Subcutaneous adipose tissue (tissue), 4 donors: ENCODE data around the gene INPP4B. TPM values are rescaled to one million over a fixed set of nuclear protein-coding genes. Genes with fewer than 3 reads are reported as not detected.

ENCODE experiments used
- CTCF ChIP-seq: fragments of 450-650 bp; IDR thresholded peaks from one replicate; pipeline ENCODE4 v1.5.1; 2016; ENCODE audit warnings: low read depth, mild to moderate bottlenecking, control low read depth, antibody characterized with exemption, moderate library complexity
- total RNA-seq, 4 donors: library from RNA; depleted of rRNA; stranded (reverse); fragments of >200 nt; gene quantifications; one replicate each; pipeline ENCODE4 v1.1.0, GENCODE V29; 2016

INPP4B gene
- total RNA-seq = 10 to 100 TPM; 14.3 to 28.1 (median 24.6) TPM

- no peak for TF ChIP-seq CTCF
Observed at GRCh38 chr4:142846108-142846728, at the start of gene INPP4B. Gene INPP4B (minus strand): TSS chr4:142846301.

- no peak for TF ChIP-seq CTCF
Observed at GRCh38 chr4:142893012-142893411, 46.9 kb upstream of the INPP4B start.

GRCh38 chr4:142886566-142886965 is 40.5 kb upstream of the INPP4B start:
- no peak for TF ChIP-seq CTCF

GRCh38 chr4:142883040-142883832 is 37.1 kb upstream of the INPP4B start:
- no peak for TF ChIP-seq CTCF

GRCh38 chr4:142882159-142882558 is 36.1 kb upstream of the INPP4B start:
- TF ChIP-seq CTCF = no peak

GRCh38 chr4:142881331-142881730 is 35.2 kb upstream of the INPP4B start:
- no peak for TF ChIP-seq CTCF

- no peak for TF ChIP-seq CTCF
Observed at GRCh38 chr4:142875117-142875516, 29.0 kb upstream of the INPP4B start.
